CD4-positive, alpha-beta T cell treated with Interleukin-15 for 1 hour (primary cell): ENCODE data around the gene LMAN1.

ENCODE experiments used
- DNase-seq: peaks from one replicate; pipeline ENCODE4 v3.0.0-alpha.2; 2020

LMAN1 gene

DNA sequence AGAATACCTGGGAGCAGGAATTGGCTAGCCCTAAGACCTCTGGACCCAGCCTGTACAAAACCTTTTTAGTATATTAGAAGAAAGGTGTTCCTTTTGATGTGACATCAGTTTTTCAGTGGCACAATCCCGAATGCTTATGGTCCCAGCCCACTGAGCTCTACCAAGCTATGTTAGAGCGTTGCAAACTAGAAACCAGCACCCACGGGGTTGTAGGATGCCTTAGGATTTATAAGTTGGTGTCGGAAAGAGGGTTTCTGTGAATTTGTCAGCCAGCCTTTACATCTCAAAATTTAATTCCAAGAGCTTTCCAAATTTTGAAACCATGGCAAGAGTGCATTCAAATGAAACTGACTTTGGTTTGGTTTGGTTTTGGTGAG, 499 bp upstream of the LMAN1 start:
- DNase-seq, result no peak

DNA sequence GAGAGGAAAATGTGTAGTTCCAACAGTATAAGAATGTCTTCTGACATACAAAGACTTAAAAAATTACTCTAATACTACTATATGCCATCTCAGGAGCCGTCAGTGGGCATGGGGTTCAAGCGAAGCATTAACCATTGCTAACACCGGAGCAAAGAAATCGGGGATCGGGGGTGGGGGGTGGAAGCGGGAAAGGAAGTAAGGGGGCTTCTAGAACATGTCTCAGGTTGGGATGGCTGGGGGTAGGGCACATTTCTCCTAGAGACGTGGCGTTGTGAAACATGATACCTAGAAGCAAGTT, 702 bp downstream of the LMAN1 start:
- DNase-seq, result no peak

DNA sequence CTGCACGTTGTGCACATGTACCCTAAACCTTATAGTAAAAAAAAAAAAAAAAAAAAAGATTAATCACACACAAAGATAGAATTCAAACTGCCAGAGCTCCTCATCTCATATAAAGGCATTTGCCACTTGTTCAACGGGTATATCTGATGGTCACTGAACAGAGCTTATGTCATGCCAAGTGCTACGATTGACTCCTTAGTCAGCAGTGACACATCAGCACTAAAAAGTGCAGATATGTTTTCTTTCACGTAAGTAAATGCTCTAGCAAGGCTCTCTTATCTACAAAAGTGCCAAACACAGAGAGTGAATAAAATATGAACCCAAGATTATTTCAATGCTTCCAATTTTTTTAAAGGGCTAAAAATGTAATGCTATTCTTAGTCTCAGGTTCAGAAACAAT, 1.1 kb downstream of the LMAN1 start:
- no peak for DNase-seq

DNA sequence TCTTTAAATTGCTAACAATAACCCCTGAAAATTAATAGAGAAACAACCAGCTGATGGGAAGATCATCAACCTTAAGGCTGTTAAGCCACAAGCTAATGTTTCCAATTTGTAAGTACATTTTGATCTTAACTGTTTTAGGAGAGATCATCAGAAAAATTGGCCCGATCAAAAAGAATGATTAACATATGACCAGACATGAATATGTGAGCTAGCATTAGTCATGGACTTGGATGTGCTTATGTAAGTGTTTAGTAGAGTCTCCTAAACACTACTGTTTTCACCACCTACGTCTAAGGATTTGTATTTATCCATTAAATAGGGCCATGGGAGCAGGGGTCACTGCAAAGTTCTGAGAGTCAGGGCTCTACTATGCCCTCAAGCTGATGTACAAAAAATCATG, 4.3 kb downstream of the LMAN1 start:
- no peak for DNase-seq

DNA sequence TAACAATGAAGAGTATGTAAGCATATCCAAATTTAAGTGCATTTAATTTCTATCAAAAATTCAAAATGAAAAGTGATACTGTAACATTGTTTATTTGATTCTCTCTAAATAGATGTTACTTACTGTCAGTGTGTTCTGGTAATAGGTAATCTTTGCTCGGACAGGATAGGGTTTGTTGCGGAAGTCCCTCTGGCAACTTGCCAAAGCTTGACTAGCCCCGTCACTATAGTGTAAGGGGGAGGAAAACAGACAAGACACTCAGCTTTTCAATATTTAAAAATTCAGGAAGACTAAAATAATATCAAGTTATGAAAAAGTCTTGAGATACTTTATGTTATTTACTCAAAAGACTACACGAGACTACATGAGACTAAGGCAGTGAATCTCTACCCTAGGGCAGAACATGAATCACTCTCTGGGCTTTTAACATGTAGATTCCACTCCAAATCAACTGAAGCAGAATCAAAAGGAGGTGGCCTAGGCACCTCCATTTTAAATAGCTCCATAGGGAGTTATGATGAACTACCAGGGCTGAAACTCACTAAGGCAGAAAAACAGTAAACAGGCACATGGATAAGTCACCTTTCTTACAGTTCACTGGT, 5.9 kb downstream of the LMAN1 start:
- no peak for DNase-seq

DNA sequence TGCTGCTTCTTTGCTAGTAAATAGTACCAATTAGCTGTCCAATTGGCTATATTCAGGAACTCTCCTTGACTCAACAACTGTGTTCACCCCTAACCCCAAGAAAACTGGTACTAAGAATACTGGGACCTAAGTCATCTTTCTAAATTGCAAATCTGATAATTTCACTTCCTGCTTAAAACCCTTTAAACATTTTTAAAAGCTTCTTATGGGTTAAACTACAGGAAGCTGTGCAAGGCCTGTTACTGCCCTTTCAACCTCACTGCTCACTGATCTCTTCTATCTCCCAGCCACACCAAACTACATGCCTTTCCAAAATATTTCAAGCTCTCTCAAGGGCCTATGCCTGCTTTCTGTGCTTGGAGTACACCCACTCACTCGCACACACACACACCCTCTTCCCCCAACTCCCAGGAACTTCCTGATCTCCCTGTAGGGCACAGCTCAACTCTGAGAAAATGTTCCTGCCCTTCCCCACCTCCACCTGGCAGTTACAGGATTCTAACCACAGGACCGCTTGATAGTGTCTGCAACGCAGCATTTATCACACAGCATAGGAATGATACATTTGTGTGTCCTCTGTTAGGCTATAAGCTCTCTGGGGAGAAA, 6.7 kb downstream of the LMAN1 start:
- DNase-seq, result no peak

DNA sequence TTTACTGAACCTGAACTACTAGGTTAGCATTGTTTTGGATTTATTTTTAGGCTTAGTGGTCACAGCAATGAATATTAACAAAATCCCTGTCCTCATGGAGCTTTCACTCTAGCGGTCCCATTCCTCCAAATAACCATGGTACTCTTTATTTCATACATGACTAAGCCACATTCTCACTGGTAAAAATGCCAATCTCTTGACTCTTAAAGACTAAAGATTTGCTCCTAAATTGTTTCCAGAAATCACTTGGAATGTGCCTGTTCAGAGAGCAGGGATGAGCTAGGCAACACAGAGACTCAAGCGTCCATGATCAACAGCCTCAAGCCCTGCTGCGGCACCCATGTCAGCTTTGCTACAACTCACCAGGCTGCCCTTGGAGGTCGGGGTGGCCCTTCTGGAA, 13.5 kb downstream of the LMAN1 start:
- DNase-seq, result no peak

DNA sequence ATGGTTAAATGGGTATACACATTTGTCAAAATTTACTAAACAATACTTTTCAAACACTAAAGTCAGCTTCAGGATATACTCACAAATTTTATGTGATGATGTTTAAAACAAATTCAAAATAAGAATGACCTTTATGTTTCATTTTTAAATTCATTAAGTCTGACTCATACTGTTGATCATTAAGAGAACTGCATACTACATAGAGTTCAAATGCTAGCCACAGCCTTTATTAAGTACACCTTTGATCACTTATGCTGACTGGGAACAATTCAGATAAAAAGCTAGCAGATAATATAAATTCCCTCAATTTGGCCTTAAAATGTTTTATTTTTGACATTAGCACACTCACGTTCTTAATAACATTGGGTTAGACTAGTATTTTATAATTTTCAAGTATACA, 14.1 kb downstream of the LMAN1 start:
- no peak for DNase-seq

DNA sequence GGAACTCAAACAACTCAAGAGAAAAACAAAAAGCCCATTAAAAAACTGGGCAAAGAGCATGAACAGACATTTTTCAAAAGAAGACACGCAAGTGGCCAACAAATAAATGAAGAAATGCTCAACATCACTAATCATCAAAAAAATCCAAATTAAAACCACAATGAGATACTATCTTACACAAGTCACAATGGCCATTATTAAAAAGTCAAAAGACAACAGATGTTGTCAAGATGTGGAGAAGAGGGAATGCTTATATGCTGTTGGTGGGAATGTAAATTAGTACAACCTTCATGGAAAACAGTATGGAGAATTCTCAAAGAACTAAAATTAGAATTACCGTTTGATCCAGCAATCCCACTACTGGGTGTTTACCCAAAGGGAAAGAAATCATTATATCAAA, 15.1 kb downstream of the LMAN1 start:
- no peak for DNase-seq

DNA sequence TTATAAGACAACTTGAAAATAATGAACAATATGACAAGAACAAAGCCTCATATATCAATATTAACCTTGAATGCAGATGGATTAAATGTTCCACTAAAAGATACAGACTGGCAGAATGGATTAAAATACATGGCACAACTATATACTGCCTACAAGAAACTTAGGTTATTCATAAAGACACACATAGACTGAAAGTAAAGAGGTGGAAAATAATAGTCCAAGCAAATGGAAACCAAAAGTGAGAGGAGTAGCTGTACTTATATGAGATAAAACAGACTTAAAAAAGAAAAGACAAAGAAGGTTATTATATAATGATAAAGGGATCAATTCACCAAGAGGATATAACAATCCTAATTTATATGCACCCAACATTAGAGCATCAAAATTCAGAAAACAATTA, 18.2 kb downstream of the LMAN1 start:
- no peak for DNase-seq

DNA sequence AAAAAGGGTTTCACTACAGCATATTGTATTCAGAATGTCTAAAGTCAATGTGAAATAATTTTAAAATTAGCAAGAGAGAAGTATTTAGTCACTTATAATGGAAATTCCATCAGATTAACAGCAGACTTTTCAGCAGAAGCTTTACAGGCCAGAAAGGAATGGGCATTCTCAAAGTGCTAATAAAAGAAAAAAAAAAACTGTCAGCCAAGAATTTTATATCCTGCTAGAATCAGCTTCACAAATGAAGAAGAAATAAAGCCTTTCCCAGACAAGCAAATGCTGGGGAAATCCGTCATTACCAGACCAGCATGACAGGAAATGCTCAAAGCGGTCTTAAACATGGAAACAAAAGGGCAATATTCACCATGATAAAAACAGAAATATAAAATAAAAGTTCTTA, 18.8 kb downstream of the LMAN1 start:
- no peak for DNase-seq

DNA sequence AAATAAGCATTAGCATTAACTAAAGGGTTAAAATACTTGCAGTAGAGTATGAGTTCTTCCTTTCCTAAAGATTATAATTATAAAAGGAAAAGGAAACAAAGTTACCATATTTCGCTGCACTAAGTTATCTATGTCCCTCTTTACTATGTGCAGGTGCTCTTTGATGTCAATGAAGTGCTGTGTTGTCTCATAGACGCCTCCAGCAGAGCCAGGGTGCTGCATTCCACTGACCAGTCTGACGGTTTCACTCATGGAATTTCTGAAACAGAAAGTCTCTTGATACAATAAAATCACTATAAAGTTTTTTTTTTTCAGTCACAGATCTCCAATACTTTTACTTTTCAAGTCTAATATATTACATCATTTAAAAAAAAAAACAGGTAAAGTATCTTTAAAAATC, 26.1 kb downstream of the LMAN1 start:
- DNase-seq, result no peak

DNA sequence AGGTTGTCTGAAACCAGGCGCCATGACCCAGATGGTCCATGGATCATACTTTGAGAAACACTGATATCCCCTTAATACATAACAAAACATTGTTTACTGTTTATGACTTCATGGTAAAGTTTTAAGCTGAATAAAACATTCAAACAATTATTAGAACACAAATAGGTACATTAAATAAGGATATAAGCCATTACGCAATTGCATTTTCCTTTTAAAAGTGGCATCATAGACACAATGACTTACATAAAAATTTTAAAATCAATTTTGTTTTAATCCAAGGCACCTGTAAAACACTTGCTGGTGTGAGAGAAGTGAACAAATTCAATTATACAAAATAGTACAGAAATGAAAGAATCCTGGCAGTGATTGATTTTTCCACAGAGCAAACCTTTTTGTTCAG, 30.4 kb downstream of the LMAN1 start:
- DNase-seq, result no peak

DNA sequence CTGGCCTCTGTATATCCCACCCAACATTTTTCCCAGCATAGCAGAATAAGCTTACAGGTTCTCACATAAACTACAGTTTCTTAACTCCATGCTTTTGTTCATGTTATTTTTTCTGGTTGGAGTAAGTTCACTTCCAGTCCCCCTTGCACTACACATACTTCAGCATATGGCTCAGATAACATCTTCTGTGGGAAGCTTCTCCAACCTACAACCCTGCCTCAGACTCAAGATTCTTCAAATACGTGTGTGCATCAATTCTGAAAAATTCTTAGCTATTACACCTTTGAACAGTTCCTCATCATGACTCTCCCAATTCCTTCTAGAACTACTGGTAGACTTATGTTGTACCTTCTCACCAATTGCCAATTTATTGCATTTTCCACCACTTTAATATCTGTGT, 33.1 kb downstream of the LMAN1 start:
- no peak for DNase-seq

DNA sequence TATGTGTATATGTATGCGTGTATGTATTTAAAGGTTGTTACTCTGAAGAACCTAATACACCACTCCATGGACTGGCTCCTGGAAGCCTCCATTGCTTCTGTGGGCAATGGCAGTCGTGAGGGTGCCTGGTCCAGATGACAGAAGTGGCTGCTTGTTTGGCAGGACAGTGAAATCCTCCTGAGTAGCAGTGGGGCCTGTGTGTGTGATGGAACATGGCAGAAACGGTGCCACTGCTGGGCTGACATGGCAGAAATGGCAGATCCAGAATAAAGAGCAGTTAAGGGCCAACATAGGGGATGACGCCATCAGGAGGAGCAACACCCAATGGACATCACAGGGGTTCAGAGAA, 34.5 kb downstream of the LMAN1 start:
- no peak for DNase-seq

DNA sequence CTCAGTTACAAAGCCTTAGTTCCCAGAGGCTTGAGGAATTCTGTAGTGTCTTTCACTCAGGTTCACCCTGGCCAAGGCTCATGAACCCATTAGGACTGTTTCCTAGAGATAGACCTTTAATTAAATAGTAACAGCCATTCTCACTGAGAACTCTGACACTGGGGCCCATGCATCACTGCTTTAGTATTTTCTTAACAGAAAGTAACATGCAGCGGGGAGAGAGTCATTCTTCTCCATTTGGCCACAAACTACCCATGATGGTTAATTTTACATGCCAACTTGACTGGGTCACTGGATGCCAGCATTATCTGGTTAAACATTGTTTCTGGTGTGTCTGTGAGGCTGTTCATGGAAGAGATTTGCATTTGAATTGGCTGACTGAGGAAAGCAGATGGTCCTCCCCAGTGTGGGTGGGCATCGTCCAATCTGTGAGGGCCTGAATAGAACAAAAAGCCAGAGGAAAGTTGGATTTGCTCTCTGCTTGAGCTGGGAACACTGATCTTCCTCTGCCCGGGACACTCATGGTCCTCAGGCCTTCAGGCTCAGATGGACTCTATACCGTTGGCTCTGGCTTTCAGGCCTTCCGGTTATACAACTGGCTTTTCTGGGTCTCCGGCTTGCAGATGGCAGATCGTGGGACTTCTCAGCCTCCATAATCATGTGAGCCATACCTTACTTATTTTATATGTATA, 35.0 kb downstream of the LMAN1 start:
- no peak for DNase-seq

DNA sequence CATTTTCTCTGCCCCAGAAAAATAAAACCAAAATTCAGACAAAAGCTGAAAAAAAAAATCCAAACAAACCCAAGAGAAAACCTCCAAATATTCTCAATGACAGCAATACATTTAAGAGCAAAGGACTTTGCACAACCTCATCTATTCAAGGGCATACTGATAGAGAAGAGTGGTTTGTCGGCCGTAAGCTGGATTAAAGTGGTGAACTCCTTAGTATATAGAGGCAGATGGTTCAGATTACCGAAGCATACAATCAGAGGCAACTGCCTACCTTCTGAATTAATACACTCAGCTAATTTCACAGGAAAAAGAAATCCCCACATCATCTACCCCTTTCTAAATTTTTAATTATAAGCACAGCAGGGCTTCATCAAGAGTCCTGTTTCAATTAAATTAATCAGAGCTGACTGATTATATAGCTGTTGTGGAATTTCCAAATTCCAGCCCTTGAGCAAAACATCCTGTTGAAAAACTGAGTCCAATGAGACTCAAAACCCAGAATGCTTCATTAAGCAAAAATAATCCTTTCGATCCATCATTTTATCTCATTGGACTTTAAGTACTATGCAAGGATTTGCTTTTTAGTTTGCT, 40.5 kb downstream of the LMAN1 start, which contains the start of gene CPLX4:
Gene CPLX4, minus strand, starts transcription at position 190 of the 591 bp plus-strand sequence. Its CDS starts 187 bp downstream, at position 3.
- DNase-seq, result no peak

DNA sequence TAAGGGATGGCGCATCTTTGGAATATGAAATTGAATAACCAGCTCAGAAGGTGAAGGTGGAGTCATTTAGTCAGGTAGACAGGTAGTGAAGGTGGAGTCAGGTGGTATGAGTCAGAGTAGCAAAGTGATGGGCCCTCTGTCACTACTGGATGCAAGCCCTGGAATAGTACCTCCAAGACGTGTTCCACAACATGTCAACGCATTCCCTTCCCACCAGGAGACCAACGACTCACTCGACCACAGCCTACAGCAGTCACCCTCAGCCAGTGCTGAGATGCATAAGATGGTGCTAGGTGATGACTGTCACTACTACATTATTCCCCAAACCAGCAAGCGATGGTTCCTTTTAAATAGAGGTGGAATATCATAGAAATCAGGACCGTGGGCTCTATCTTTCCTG, 47.4 kb downstream of the LMAN1 start:
- no peak for DNase-seq

DNA sequence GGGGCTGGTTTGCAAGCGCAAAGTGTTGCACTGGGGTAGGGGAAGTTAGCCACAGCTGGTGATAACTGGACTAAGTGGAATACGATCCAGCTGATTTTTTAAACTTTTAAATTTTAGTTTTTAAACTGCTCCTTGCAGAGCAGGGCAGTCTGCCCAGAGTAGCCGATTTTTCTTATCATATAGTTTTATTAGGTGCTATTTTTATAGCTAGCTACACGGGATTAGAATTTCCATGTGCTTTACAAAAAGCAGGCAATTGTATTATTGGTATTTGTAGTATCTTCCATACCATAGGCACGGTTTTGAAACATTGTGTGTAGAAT, 50.2 kb downstream of the LMAN1 start:
- no peak for DNase-seq

DNA sequence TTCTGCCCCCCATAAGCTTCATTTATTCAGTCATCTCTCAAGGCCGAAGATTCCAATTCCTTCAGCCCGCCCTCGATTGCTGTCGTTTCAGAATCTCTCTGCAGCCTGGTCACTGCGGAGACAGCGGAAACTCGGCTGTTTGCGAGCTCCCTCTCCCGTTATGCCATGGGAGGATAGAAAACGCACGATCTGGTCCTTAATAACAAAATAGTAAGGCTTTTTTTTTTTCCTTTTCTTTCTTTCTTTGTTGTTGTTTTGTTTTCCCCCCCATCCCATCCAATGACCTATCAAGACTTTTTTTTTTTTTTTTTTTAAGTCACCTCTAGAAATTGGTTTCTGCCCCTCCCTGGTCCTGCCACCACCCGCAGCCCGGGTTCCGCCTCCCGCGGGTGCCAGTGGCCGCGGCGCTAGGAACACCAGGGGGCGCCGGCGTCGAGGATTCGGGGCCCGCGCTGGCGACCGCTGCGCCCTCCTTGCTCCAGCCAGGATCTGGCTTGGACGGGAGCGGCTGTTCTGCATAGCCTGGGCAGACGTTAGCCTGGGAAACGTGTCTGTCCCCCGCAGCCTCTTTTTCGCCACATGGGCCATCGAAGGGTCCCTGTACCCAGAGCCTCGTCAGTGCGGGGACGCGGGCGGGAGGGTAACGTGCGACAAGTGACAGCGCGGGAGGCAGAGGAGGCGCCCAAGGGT, 50.7 kb downstream of the LMAN1 start:
- DNase-seq, result no peak

DNA sequence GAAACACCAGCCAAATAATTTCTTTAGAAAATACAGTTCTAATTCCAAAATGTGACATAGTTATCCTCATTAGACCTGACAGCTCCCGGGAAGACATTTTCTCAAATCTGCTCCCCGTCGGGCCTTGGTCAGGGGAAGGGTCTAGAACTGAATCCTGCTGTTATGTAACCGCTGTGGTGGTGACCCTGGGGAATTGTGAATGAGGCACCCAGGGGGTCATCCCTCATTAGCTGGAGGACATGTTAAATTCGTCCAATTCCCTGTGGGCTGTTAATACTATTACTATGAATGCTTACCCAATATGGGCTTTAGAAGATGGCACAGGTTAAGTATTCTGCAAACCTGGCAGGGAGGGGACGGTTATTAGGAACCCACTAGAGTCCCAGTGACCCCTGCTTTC, 52.4 kb downstream of the LMAN1 start:
- no peak for DNase-seq

DNA sequence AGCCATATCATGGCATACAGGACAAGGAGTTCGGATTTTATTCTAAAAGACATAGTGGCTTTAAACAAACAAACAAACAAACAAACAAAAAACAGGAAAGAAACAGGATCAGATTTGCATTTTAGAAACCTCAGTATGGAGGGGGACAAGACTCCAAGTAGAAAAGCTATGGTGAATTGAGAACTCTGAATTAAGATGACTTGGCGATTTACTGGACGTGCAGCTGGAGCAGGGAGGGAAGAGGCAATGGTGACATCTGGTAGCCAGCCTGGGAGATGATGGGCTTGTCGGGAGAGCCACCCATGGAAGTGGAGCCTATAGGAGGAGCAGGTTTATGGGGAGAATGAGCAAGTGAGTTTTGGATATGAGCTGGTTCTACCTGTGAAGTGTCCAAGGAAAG, 53.8 kb downstream of the LMAN1 start:
- DNase-seq, result no peak

DNA sequence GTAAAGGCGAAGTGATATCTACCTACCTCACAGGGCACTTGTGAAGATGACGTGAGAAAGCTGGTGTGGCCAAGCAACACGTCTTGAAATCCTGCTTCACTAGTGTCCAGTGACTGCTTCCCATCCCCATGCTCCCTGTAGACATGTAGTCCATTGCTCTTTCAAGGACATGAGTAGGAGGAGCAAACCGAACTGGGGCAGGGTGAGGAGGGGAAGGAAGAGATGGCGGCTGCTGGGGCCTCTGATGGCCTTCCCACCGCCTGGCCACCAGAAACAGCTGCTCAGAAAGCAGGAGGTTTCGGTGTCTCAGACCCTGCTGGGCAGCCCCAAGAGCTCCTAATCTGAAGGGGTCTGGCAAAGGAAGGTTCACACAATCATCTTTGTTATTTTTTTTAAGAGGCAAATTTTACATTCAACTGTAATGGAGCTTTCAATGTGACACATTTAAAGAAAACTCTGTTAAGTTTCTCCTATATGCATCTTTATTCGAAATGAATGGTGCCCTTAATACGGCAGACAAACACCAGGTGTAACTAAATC, 55.3 kb downstream of the LMAN1 start:
- no peak for DNase-seq

DNA sequence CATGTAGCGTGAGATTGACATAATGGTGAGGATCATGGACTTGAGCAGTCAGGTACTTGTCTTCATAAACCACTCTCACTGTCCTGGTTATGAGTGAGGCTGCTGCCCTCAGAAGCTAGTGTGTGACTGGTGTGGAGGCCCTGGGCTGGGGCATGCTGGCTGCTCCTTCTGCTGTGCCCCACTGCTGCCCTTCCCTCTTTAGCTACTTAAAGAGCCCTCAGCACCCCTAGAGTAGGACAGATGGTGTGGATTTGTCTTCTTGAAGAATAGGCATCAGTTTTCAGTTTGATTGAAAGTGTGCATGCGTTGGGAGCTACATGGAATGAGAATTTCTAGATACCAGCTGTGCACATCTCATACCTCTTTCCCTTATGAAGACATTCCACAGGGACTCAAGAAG, 56.1 kb downstream of the LMAN1 start:
- DNase-seq, result no peak
